Smooth muscle cell (in vitro differentiated cells): ENCODE data around the gene DDIT4. TPM values are rescaled to one million over a fixed set of nuclear protein-coding genes. Genes with fewer than 3 reads are reported as not detected.

Experiments
- DNase-seq: peaks from one replicate; lab custom pipeline; 2025; ENCODE audit not compliant: unreplicated experiment; lab: John Stamatoyannopoulos, UW
- H2AFZ ChIP-seq: fragments of 200-600 bp; sonication (generic); 2 replicates; pipeline ENCODE4 v1.6.0; 2016; ENCODE audit warnings: antibody characterized with exemption, low read depth, mild to moderate bottlenecking
- H3F3A ChIP-seq: fragments of 200-600 bp; sonication (generic); 2 replicates; pipeline ENCODE4 v1.6.0; 2017; ENCODE audit warnings: antibody characterized with exemption, low read depth
- H3K27ac ChIP-seq: fragments of 200-600 bp; sonication (generic); 2 replicates; pipeline ENCODE4 v1.5.1; 2016; ENCODE audit warnings: low read depth, mild to moderate bottlenecking
- H3K27me3 ChIP-seq: fragments of 200-600 bp; sonication (generic); 2 replicates; pipeline ENCODE4 v1.6.1; 2016; ENCODE audit warnings: low read depth, mild to moderate bottlenecking
- H3K36me3 ChIP-seq: fragments of 200-600 bp; sonication (generic); 2 replicates; pipeline ENCODE4 v1.5.1; 2016; ENCODE audit warnings: low read depth
- H3K4me1 ChIP-seq: fragments of 200-600 bp; sonication (generic); 2 replicates; pipeline ENCODE4 v1.5.1; 2016; ENCODE audit warnings: low read depth
- H3K4me2 ChIP-seq: fragments of 200-600 bp; sonication (generic); 2 replicates; pipeline ENCODE4 v1.6.0; 2016; ENCODE audit warnings: mild to moderate bottlenecking
- H3K4me3 ChIP-seq: fragments of 200-600 bp; sonication (generic); 2 replicates; pipeline ENCODE4 v1.5.1; 2016; ENCODE audit warnings: mild to moderate bottlenecking
- H3K79me2 ChIP-seq: fragments of 200-600 bp; sonication (generic); 2 replicates; pipeline ENCODE4 v1.6.0; 2016; ENCODE audit warnings: low read depth, mild to moderate bottlenecking
- H3K9ac ChIP-seq: fragments of 200-600 bp; sonication (generic); 2 replicates; pipeline ENCODE4 v1.6.0; 2016; ENCODE audit warnings: low read depth
- H3K9me3 ChIP-seq: fragments of 200-600 bp; sonication (generic); replicated peaks from 2 replicates; pipeline ENCODE4 v1.5.1; 2016; ENCODE audit warnings: low read depth
- H4K20me1 ChIP-seq: fragments of 200-600 bp; sonication (generic); 2 replicates; pipeline ENCODE4 v1.6.0; 2016; ENCODE audit warnings: low read depth
- CTCF ChIP-seq: fragments of 200-600 bp; sonication (generic); IDR thresholded peaks from 2 replicates; pipeline ENCODE4 v1.5.1; 2017; ENCODE audit warnings: borderline replicate concordance, mild to moderate bottlenecking, antibody characterized with exemption; ENCODE audit not compliant: insufficient read depth, poor library complexity, severe bottlenecking
- WGBS: methylation state at CpG from one replicate; pipeline ENCODE4 v1.1.7; 2016; ENCODE audit warnings: low lambda C conversion rate; 5-methylcytosine and 5-hydroxymethylcytosine counted together
- polyA plus RNA-seq: library from polyadenylated mRNA; unstranded; fragments of >200 nt; fragmentation: Nextera tagmentation; extraction: Ambion mirVana; gene quantifications from 2 replicates; pipeline ENCODE4 v1.2.1, GENCODE V29; 2016
- total RNA-seq: library from RNA; depleted of rRNA; stranded (reverse); fragments of >200 nt; gene quantifications from 2 replicates; pipeline ENCODE4 v1.2.3, GENCODE V29; 2014

Gene DDIT4
- total and polyA plus RNA-seq, 2 experiments from 2014 or later, result 198 to 248 TPM

DNA sequence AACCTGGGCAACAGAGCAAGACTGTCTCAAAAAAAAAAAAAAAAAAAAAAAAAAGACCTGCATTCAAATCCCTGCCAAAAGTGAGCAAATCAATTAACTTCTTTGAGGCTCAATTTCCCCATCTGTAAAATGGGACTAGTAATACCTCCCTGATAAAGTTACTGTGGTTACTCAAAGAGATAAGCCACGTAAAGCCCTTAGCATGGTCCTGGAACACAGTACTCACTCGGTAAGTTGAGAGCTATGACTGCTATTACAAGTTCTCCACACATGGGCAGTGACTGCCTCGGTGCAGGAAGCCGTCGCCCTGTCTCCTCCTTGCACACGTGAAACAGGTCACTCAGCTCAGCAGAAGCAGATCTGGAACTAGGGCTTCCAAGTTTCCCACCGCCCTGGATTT is 37.9 kb downstream of the DDIT4 start:
- Histone ChIP-seq H3K4me3 (no peak overlapping the region), H3F3A (no peaks in the 10 kb centered on the region), H3K36me3 (no peaks in the 10 kb centered on the region), H3K4me2 (no peak overlapping the region), H4K20me1 (no peaks in the 10 kb centered on the region), H3K9me3 (no peaks in the 10 kb centered on the region), H3K4me1 (no peaks in the 10 kb centered on the region), H2AFZ (no peak overlapping the region), H3K9ac (no peak overlapping the region), H3K79me2 (no peaks in the 10 kb centered on the region), H3K27ac (no peak overlapping the region), H3K27me3 (no peaks in the 10 kb centered on the region)
- DNase-seq, result no peak
- no peak for TF ChIP-seq CTCF
- 81% methylated on average over 7 of the region's 7 CpGs for WGBS

DNA sequence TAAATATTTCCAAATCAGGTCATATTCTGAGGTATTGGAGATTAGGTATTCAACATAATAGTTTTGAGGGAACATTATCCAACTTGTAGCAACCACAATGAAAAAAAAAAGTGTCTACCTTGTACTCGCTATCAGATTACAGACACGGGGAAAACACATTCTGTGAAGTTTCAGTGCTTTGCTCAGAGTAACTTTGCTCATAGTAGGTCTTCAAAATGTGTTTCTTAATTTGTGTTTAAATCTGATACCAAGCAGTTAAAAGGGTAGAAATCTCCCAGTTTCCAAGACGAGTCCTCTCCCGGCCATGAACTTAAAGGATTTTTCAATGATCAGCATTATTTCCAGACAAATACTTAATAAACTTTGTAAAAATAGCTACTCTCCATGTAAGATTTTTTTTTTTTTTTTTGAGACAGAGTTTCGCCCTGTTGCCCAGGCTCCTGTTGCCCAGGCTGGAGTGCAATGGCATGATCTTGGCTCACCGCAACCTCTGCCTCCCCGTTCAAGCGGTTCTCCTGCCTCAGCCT is 39.2 kb downstream of the DDIT4 start:
- Histone ChIP-seq H3K79me2 (no peaks in the 10 kb centered on the region), H3K4me3 (no peak overlapping the region), H3K4me2 (no peak overlapping the region), H3K4me1 (no peaks in the 10 kb centered on the region), H3K9me3 (no peaks in the 10 kb centered on the region), H3F3A (no peaks in the 10 kb centered on the region), H3K27ac (no peak overlapping the region), H3K27me3 (no peaks in the 10 kb centered on the region), H3K9ac (no peak overlapping the region), H3K36me3 (no peaks in the 10 kb centered on the region), H2AFZ (no peak overlapping the region), H4K20me1 (no peaks in the 10 kb centered on the region)
- DNase-seq, result no peak
- 96% methylated on average over 8 of the region's 8 CpGs for WGBS
- no peak for TF ChIP-seq CTCF

GRCh38 chr10:72314263-72314662 is 40.5 kb downstream of the DDIT4 start:
- Histone ChIP-seq H3K4me1 (peaks cover 6% of the 10 kb centered on the region), H3K4me3 (no peak overlapping the region), H3K4me2 (no peak overlapping the region), H3K79me2 (no peaks in the 10 kb centered on the region), H3K27ac (no peak overlapping the region), H3K36me3 (no peaks in the 10 kb centered on the region), H3F3A (no peaks in the 10 kb centered on the region), H3K9me3 (no peaks in the 10 kb centered on the region), H3K27me3 (no peaks in the 10 kb centered on the region), H4K20me1 (no peaks in the 10 kb centered on the region), H2AFZ (no peak overlapping the region), H3K9ac (no peak overlapping the region)
- no peak for DNase-seq
- no peak for TF ChIP-seq CTCF
- WGBS, result 97% methylated on average over 7 of the region's 7 CpGs

- H3K79me2 ChIP-seq, result no peaks in the 10 kb centered on the region
- TF ChIP-seq CTCF, result no peak
- no peak overlapping the region for H3K4me3 ChIP-seq
- peaks cover 3% of the 10 kb centered on the region for H3F3A ChIP-seq
- no peaks in the 10 kb centered on the region for H4K20me1 ChIP-seq
- no peaks in the 10 kb centered on the region for H3K27me3 ChIP-seq
- H3K9me3 ChIP-seq, result no peaks in the 10 kb centered on the region
- 79% methylated on average over 7 of the region's 7 CpGs for WGBS
- H2AFZ ChIP-seq, result no peak overlapping the region
- peaks cover 8% of the 10 kb centered on the region for H3K4me1 ChIP-seq
- H3K27ac ChIP-seq, result no peak overlapping the region
- H3K36me3 ChIP-seq, result no peaks in the 10 kb centered on the region
- no peak for DNase-seq
- H3K9ac ChIP-seq, result no peak overlapping the region
- H3K4me2 ChIP-seq, result peak overlapping the region; percentile 7
Measured at GRCh38 chr10:72315054-72315453, 41.3 kb downstream of the DDIT4 start.
